ENCODE results near the gene ALG12. TPM values are rescaled to one million over a fixed set of nuclear protein-coding genes. Genes with fewer than 3 reads are reported as not detected.

Gene ALG12
- total and polyA plus RNA-seq, 8 donors: 2.3 to 30.7 (median 9.0) TPM

GRCh38 chr22:49897015-49897684, 21.1 kb downstream of the ALG12 start:
- H3K27ac ChIP-seq: no peak overlapping the region
- no peak for DNase-seq
- peaks cover 8 to 61% (median 49%) of the 10 kb centered on the region in 4 donors for H3K36me3 ChIP-seq
- no peaks in the 10 kb centered on the region for H3K4me1 ChIP-seq
- no peak overlapping the region for H3K4me3 ChIP-seq
- no peaks in the 10 kb centered on the region for H3K27me3 ChIP-seq
- H3K9me3 ChIP-seq: no peaks in the 10 kb centered on the region
- no peak for TF ChIP-seq CTCF (IDR thresholded peaks at IDR 0.05)
- no peak for TF ChIP-seq EP300 (IDR thresholded peaks at IDR 0.05)
- TF ChIP-seq POLR2A (IDR thresholded peaks at IDR 0.05): no peak
- no peak for TF ChIP-seq POLR2AphosphoS5 (IDR thresholded peaks at IDR 0.05)
- intact Hi-C loops (cut with DNase I; ENCODE audit: low total_unique reads): no loop called here
- WGBS, 5 donors: 90 to 99% (median 97%) methylated on average over 8 of the region's 8 CpGs

- no peak for DNase-seq
- TF ChIP-seq POLR2A (IDR thresholded peaks at IDR 0.05) (no peak), EP300 (IDR thresholded peaks at IDR 0.05) (no peak), POLR2AphosphoS5 (IDR thresholded peaks at IDR 0.05) (no peak), CTCF (IDR thresholded peaks at IDR 0.05) (no peak)
- no peaks in the 10 kb centered on the region for H3K27me3 ChIP-seq
- no peaks in the 10 kb centered on the region for H3K9me3 ChIP-seq
- WGBS, 5 donors: 91 to 94% (median 93%) methylated on average over 5 of the region's 5 CpGs
- no peak overlapping the region for H3K27ac ChIP-seq
- intact Hi-C loops (cut with DNase I; ENCODE audit: low total_unique reads): no loop called here
- H3K4me3 ChIP-seq: no peak overlapping the region
- H3K36me3 ChIP-seq: peaks cover 3 to 56% (median 40%) of the 10 kb centered on the region in 4 donors
- H3K4me1 ChIP-seq: no peaks in the 10 kb centered on the region
Measured at GRCh38 chr22:49896201-49896600, 22.0 kb downstream of the ALG12 start.

- Histone ChIP-seq H3K4me1 (no peaks in the 10 kb centered on the region), H3K36me3 (peaks cover 3 to 52% (median 29%) of the 10 kb centered on the region in 4 donors), H3K4me3 (no peak overlapping the region), H3K27ac (no peak overlapping the region), H3K27me3 (no peaks in the 10 kb centered on the region), H3K9me3 (peaks cover 0 to 2% (median 0%) of the 10 kb centered on the region in 4 donors)
- WGBS, 5 donors: 84 to 96% (median 89%) methylated on average over 7 to 8 of the region's 8 CpGs
- intact Hi-C loops (cut with DNase I; ENCODE audit: low total_unique reads): no loop called here
- no peak for DNase-seq
- TF ChIP-seq EP300 (IDR thresholded peaks at IDR 0.05): no peak
- TF ChIP-seq POLR2A (IDR thresholded peaks at IDR 0.05): no peak
- TF ChIP-seq POLR2AphosphoS5 (IDR thresholded peaks at IDR 0.05): no peak
- TF ChIP-seq CTCF (IDR thresholded peaks at IDR 0.05): no peak
Measured at GRCh38 chr22:49894322-49895054, 23.8 kb downstream of the ALG12 start.

- H3K36me3 ChIP-seq: peaks cover 3 to 52% (median 30%) of the 10 kb centered on the region in 4 donors
- H3K27me3 ChIP-seq: no peaks in the 10 kb centered on the region
- no peak overlapping the region for H3K4me3 ChIP-seq
- no peak for DNase-seq
- H3K4me1 ChIP-seq: no peaks in the 10 kb centered on the region
- intact Hi-C loops (cut with DNase I; ENCODE audit: low total_unique reads): no loop called here
- peaks cover 0 to 7% (median 0%) of the 10 kb centered on the region in 4 donors for H3K9me3 ChIP-seq
- WGBS, 5 donors: 96 to 99% (median 98%) methylated on average over 4 of the region's 4 CpGs
- H3K27ac ChIP-seq: no peak overlapping the region
- TF ChIP-seq EP300 (IDR thresholded peaks at IDR 0.05) (no peak), POLR2AphosphoS5 (IDR thresholded peaks at IDR 0.05) (no peak), CTCF (IDR thresholded peaks at IDR 0.05) (no peak), POLR2A (IDR thresholded peaks at IDR 0.05) (no peak)
Measured at GRCh38 chr22:49893025-49893424, 25.2 kb downstream of the ALG12 start.

Measured in stomach (tissue), 9 donors.